GM18867 (cell line): Measurements from ENCODE around the gene ABHD1.
"Not testable (repeated sequence)": the region's sequence is repeated elsewhere in the genome, so short reads cannot be mapped to it uniquely, and the experiment has no call there.

Experiments
- ATAC-seq: cut with Tn5 transposase; IDR thresholded peaks from one replicate; pipeline ENCODE4 v1.9.1; 2021; ENCODE audit warnings: mild to moderate bottlenecking, moderate library complexity; ENCODE audit not compliant: unreplicated experiment

The ABHD1 gene

DNA sequence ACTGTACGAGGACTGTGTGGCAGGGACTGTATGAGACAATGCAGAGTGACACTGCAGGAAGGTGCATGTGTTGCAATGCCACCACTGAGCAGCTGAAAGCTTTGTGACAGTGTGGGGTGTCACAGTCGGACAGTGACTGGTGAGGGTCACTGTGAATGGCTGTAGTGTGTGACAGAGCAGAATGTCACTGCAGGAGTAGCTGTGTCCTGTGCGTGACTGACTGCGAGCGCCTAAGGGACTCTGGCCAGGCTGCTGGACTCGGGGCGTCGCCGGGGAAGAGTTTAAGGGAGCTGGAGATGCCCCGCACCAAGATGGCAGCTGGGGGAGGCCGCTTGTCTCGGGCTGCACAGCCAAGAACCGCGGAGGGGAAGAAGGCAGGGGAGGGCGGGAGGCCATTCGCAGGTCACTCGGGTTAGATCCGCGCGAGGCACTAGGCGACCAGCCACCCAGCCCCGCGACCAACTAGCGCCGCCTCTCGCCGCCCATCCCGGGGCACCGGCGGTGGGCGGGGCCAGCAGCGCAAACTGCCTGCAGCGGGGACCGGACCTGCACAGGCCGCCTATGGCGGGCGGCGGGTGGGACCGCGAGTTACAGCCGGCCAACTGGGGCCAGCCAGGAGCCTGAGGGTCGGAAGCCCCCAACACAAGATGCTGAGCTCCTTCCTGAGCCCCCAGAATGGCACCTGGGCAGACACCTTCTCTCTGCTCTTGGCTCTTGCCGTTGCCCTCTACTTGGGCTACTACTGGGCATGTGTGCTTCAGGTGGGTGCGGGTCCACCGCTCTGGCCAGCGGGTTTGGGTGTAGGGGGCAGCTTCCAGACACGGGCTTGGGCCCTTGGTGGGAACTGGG is at the start of gene ABHD1:
TSS of gene ABHD1 (plus strand) at position 514 of the 849 bp plus-strand sequence. CDS start at position 648, 134 bp downstream.
- peak; percentile 66 for ATAC-seq

- ATAC-seq, result no peak
Observed at GRCh38 chr2:27074738-27075565, 48.7 kb upstream of the ABHD1 start.

DNA sequence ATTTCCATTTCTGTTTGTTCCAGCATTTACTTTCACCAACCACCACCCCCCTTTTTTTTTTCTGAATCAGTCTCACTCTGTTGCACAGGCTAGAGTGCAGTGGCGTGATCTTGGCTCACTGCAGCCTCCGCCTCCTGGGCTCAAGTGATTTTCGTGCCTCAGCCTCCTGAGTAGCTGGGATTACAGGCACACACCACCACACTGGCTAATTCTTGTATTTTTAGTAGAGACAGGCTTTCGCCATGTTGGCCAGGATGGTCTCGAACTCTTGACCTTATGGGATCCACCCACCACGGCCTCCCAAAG is 48.1 kb upstream of the ABHD1 start:
- not testable (repeated sequence) for ATAC-seq

- ATAC-seq, result no peak
Observed at GRCh38 chr2:27076323-27076722, 47.3 kb upstream of the ABHD1 start.

DNA sequence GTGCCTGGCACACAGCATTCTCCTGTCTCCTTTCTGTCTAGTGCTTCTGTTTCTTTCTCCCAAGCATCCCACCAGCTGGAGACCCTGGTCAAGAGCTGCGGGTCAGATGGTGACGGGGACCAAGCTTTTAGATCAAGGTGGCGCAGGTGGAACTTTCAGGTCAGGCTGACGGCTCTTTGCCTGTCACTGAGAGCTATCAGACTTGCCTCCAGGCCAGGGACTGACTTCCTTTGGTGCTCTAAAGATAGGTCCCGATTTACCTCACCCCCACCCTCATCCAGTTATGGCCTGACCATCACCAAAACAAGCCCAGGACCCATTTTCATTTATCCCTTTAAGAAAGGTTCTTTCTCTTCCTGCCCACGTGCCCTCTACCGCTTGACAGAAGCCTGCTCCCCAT is 46.4 kb upstream of the ABHD1 start:
- ATAC-seq, result no peak

DNA sequence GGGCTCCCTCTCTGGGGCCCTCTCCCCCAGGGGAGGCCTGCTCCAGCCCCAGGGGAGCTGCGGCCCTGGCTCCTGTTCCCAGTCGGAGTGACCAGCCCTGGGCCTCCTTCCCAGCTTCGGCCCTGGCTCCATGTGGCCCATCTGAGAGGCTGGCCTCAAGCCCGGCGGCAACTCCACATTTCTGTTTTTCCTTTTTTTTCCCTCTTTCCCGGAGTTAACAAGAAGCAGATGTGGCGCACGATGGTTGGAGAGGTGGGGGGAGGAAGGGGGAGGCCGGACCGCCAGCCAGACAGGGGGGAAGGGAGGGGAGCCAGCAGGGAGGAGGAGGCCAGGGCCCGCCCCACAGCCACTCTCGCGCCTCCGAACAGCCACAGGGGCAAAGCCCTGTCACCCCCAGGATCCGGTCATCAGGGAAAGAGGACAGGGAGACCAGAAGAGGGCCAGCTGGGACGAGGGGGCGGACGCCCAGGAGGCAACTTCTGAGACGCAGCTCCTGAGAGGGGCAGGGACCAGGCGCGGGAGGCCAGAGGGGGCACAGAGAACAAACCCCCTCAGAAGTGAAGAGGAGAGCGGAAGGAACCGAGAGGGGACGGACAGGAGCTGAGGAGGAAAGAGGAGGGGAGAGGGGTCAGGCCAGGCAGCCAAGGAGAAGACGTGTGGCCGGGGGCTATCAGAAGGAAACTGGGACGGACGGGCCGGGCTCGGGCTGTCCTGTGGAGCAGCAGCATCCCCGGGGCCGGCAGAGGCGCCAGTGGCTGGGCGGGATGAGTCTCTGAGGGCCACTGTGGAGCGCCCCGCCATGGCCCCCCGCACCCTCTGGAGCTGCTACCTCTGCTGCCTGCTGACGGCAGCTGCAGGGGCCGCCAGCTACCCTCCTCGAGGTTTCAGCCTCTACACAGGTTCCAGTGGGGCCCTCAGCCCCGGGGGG is 45.1 kb upstream of the ABHD1 start, which contains the start of gene EMILIN1:
TSS of gene EMILIN1 (plus strand) at position 349 of the 928 bp plus-strand sequence. CDS start at position 800, 451 bp downstream.
- no peak for ATAC-seq

DNA sequence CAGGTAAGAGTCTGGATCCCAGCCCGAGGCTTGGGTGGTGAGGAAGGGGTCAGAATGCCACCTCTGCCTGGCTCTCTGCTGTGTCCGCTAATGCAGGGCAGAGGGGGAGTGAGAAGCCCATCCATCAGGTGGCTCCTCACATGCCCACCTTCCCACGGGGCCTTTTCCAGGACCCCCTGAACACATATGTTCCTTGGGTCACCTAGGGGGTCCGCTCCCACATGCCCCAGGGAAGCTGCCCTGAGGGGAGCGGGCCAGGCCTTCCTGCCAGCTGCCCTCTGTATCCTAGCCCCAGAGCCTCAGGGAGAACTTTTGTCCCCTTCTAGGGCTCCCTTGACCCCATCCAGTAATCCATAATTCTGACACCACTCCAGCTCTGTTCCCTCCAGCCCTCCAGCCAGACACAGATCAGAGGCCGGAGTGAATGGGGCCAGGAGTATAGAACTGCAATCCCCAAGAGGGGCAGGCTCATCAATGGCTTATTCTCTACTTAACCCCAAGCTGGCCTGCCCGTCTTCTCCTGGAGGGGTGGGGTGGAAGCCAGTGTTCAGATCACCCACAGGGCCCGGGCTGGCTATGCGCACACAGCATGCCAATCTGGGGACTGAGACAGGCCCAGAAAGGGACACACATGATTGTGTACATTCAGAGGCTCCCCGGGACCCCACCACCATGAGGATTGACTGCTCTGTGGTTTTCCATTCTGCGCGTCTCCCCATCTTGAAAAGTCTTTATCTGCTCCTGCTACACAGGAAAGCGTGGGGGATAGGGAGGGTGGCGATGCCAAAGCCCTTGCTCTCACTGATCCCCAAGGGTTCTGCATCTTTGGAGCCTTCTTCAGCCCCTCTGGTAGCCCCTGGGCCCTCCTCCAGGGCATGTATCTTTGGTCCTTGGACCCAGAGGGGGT is 44.1 kb upstream of the ABHD1 start:
- ATAC-seq, result no peak

DNA sequence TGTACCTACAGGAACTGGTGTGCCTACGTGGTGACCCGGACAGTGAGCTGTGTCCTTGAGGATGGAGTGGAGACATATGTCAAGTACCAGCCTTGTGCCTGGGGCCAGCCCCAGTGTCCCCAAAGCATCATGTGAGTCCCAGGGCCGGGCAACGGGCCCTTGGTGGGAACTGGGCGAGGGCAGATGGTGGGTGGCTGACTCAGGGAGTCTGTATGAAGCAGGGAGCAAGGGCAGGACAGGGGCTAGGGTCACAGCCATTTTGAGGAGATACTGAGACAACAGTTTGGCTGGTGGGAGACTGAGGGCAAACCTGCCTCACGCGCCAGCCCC is 43.5 kb upstream of the ABHD1 start:
- no peak for ATAC-seq

DNA sequence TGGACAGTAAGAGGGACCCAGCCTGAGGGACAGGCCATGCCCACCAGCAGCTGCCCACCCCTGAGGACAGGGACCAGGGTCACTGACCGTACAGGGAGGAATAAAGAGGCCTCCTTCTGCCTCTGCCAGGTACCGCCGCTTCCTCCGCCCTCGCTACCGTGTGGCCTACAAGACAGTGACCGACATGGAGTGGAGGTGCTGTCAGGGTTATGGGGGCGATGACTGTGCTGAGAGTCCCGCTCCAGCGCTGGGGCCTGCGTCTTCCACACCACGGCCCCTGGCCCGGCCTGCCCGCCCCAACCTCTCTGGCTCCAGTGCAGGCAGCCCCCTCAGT is 43.0 kb upstream of the ABHD1 start:
- ATAC-seq, result no peak

- ATAC-seq, result no peak
Observed at GRCh38 chr2:27081984-27082772, 41.4 kb upstream of the ABHD1 start.

DNA sequence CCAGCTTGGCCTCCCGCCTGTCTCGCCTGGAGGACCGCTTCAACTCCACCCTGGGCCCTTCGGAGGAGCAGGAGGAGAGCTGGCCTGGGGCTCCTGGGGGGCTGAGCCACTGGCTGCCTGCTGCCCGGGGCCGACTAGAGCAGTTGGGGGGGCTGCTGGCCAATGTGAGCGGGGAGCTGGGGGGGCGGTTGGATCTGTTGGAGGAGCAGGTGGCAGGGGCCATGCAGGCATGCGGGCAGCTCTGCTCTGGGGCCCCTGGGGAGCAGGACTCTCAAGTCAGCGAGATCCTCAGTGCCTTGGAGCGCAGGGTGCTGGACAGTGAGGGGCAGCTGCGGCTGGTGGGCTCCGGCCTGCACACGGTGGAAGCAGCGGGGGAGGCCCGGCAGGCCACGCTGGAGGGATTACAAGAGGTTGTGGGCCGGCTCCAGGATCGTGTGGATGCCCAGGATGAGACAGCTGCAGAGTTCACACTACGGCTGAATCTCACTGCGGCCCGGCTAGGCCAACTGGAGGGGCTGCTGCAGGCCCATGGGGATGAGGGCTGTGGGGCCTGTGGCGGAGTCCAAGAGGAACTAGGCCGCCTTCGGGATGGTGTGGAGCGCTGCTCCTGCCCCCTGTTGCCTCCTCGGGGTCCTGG is 40.7 kb upstream of the ABHD1 start:
- no peak for ATAC-seq

GRCh38 chr2:27083410-27084296 is 40.0 kb upstream of the ABHD1 start:
- no peak for ATAC-seq

DNA sequence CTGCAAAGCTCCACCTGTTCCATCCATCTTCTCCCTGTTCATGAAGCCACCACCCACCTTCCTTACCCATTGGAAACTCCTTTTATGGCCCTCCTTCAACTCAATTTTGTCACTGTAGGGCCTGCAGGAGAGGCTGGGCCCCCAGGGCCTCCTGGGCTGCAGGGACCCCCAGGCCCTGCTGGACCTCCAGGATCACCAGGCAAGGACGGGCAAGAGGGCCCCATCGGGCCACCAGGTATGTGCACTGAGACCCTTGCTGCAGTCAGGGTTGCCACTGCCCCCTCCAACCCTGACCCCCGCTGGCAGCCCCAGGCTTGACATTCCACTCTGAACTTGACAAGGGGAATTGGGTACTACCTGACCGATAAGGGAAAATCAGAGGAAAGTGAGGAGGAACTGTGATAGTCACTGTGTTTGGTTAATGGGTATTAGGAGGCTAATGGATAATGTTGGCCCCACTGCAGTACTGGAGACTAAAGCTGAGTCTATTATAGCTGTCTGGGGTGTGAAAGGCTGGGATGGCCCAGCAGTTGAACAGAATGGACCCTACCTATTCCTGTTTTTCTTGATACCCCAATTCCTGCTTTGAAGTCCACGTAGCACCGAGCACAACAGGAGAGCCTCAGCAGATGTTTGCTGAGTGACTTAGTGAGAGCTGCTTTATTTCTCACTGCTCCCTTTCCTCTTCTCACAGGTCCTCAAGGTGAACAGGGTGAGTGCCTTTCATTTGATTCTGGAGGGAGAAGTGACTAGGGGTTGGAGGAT is 39.1 kb upstream of the ABHD1 start:
- no peak for ATAC-seq

GRCh38 chr2:27085062-27085672 is 38.4 kb upstream of the ABHD1 start:
- no peak for ATAC-seq

- peak; percentile 6 for ATAC-seq
Observed at GRCh38 chr2:27085673-27086089, 37.9 kb upstream of the ABHD1 start.

GRCh38 chr2:27086090-27086723 is 37.4 kb upstream of the ABHD1 start:
- peak; percentile 78 for ATAC-seq
